ENCODE results near the gene AMZ2.
"Not testable (repeated sequence)": the region's sequence is repeated elsewhere in the genome, so short reads cannot be mapped to it uniquely, and the experiment has no call there.

The AMZ2 gene

GRCh38 chr17:68255151-68255550 is 7.3 kb downstream of the AMZ2 start:
- no peak for DNase-seq

DNA sequence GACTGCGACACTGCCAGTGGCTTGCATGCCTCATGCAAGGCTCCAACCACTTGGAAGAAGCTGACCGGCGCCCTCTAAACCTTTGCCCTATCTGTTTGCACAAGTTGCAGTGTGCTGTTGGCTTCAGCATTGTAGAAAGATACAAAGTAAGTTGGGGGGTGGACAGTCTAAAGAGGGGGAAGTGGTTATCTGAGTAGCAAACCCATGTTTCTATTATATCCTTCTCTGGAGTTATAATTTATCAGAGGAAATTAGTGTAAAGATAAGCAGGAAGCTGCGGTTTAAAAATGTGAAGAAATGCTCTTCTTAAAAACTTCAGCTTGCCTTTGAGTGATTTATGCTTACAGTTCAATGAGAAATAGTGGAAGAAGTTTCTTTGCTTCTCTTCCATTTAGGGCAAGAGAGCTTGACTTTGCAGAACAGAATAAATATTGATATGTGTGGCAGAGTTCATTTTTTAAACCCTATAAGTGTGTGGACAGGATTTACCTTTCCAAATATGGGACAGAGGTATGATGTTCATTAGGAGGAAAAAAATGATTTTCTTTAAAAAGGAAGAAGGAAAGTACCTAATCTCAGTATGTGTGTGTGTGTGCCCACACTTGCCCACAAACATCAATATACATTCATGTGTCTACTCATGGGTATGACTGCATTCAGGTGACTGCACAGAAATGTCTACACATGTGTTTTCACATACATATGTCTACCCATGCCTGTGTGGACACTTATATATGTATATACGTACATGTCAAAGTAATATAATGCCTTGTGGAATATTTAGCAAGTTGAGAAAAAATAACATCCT is 8.1 kb downstream of the AMZ2 start:
- DNase-seq = no peak

GRCh38 chr17:68256701-68257100 is 8.9 kb downstream of the AMZ2 start:
- not testable (repeated sequence) for DNase-seq

GRCh38 chr17:68257934-68258333 is 10.1 kb downstream of the AMZ2 start:
- DNase-seq = no peak

DNA sequence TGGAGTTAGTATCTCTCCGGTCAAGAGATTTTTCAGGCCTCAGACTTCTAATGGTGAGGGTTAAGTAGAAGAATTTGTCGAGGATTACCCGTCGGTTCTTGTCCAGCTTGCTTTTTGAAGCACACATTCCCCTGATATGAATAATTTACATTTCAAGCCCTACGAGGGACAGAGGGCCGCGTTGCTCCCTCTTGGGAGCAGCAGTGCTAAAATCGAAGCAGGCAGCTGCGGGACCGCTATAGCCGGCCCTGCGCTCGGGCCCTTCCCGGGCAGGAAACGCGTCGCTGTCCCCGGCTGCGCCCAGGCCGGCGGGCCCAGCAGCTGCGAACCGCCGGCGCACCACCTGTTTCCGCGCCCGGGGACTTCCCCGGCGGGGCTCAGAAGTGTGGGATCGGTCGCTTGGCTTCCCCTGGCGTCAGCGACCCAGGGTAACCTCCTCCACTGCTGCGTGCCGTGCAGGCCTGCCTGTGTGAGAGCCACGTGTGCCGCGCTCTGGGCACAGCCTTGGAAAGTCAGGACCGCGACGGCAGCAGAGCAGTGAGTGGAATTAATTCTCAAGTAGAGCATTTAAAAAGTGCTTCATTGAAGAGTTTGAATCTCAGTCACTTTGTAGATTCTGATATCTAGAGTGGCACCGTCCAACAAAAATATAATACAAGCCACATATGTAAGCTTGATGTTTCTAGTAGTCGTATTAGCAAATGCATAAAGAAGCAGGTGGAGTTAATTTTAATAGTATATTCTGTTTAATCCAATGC is 11.2 kb downstream of the AMZ2 start:
- peak; percentile 83 for DNase-seq

GRCh38 chr17:68259648-68259951 is 11.8 kb downstream of the AMZ2 start:
- not testable (repeated sequence) for DNase-seq

DNA sequence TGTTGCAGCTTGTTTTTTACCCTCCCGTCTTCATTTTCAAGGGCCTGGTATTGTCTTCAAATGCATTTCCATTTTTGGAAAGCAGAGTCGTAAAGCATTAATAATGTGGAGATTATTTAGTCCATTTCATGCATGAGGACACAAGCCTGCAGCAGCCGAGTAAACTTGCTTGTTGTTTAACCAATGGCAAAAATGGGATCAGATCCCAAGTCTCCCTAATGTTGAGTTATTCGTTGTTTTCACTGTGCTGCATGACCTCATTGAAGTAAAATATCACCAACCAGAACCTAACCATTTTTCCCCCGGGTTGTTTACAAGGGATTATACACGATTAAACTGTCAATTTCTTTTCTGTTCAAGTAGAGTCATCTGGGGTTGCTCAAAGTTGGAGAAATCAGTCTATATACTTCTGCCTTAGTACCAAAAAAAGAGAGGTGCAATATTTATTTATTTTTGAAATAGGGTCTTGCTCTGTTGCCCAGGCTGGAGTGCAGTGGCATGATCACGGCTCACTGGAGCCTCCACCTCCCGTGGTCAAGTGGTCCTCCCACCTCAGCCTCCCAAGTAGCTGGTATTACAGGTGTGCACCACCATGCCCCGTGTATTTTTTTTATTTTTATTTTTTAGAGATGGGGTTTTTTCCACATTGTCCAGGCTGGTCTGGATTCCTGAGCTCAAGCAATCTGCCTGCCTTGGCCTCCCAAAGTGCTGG is 12.4 kb downstream of the AMZ2 start:
- DNase-seq = no peak

GRCh38 chr17:68262467-68262866 is 14.6 kb downstream of the AMZ2 start:
- DNase-seq = not testable (repeated sequence)

GRCh38 chr17:68263101-68263681 is 15.3 kb downstream of the AMZ2 start:
- not testable (repeated sequence) for DNase-seq

DNA sequence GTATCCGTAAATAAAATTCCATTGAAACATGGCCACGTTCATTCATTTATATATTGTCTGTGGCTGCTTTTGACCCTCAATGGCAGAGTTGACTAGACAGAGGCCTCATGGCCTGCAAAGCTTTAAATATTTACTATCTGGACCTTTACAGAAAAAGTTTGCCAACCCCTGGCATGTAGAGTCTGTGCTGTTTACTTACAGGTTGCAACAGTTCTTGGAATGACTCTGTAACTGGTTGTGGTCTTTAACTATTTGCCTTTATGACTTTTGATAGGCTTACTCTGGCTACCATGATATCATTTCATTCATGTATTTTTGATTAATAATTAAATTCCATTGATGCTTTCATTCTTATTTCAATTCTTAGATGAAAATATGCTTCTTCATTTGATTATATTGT is 18.0 kb downstream of the AMZ2 start:
- DNase-seq = not testable (repeated sequence)

GRCh38 chr17:68273722-68274121 is 25.9 kb downstream of the AMZ2 start:
- no peak for DNase-seq

DNA sequence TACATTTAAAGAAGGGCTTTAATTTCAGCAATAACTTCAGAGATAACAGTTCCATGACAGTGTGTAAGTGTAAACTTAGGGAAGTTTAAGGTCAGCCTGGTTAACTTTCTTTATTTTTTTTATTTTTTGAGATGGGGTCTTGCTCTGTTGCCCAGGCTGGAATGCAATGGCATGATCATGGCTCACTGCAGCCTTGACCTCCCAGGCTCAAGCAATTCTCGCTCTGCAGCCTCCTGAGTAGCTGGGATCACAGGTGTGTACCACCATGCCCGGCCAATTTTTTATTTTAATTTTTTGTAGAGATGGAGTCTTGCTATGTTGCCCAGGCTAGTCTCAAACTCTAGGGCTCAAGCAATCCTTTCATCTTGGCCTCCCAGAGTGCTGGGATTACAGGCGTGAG is 28.5 kb downstream of the AMZ2 start:
- not testable (repeated sequence) for DNase-seq

- DNase-seq = no peak
Observed at GRCh38 chr17:68277807-68278206, 30.0 kb downstream of the AMZ2 start.

DNA sequence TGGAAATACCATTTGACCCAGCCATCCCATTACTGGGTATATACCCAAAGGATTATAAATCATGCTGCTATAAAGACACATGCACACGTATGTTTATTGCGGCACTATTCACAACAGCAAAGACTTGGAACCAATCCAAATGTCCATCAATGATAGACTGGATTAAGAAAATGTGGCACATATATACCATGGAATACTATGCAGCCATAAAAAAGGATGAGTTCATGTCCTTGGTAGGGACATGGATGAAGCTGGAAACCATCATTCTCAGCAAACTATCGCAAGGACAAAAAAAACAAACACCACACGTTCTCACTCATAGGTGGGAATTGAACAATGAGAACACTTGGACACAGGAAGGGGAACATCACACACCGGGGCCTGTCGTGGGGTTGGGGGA is 34.1 kb downstream of the AMZ2 start:
- not testable (repeated sequence) for DNase-seq

DNA sequence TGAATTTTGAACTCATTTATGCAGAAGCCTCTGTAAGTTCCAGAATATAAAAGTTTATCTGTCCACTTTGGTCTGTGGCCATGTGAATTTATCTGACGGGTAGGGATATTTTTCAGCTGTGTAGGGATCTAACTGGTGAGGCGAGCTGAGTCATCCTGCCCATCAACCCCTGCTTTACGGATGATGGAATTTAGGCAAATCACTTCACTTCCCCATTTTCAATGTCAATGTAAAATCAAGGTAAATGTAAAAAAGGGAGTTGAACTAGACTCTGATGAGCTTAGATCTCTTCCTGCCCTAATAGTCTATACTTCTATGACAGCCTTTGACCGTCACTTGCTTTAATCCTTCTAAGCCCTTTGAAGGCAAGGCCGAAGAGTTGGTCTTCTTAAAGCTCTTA is 40.5 kb downstream of the AMZ2 start:
- DNase-seq = no peak

DNA sequence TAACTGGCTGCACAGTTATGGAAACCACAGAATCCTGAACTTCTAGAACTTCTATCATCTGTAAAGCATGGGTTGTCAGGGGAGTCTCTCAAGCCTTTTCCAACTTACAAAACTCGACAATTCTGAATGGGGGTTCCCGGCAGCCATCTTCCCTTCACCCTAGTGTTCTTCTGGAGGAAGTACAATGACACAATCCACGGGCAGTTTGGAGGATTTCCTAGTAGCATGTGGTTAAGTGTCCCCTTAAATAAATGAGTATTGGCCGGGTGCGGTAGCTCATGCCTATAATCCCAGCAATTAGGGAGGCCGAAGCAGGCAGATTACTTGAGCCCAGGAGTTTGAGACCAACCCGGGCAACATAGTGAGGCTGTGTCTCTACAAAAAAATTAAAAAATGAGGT is 41.0 kb downstream of the AMZ2 start:
- no peak for DNase-seq

- no peak for DNase-seq
Observed at GRCh38 chr17:68289473-68289872, 41.6 kb downstream of the AMZ2 start.

- DNase-seq = no peak
Observed at GRCh38 chr17:68289936-68290267, 42.1 kb downstream of the AMZ2 start.

- peak; percentile 37 for DNase-seq
Observed at GRCh38 chr17:68290268-68290954, 42.6 kb downstream of the AMZ2 start.

DNA sequence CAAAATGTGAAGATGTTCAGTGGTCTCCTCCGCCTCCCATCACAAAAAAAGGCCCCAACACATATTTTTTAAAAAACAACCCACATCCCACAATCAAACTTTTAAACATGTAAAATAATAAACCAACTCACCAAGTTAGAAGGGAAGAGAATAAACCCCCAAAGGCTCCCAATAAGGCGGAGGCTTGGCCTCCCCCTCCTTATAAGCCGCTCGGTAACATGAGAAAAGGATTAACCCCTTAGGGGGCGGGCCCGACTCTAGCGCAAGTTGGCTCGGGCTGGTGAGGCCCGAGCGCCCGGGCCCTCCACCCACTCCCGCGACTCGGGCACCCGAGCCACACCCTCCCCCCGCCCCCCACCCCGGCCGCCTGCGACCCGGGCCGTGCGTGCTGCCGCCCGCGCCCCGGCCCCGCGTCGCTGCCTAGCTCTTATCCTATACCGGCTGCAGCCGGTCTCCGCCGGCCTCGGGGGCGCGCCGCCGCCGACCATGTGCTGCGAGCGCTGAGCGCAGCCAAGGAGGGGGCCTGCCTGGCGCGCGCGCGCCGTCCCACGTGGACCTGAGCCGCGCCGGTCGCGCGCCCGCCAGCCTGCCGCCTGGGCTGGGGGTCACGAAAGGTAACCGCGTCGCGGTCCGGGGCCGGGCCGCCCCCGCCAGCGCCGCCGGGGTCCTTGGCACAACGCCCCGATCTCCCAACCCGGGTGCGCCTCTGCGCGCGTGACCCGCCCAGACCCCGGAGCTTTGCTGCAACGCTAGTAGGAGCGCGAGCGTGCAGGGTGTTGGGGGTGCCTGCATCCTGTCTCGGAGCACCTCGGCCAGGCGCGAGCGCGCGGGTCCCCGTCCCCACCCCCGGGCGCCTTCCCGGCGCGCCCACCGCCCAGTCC is 43.4 kb downstream of the AMZ2 start, which contains the start of the genes ARSG and SLC16A6:
ARSG (plus strand) TSS at position 541 of the 881 bp plus-strand sequence. CDS start 15,999 bp downstream, outside the sequence.
SLC16A6 (minus strand) TSS at position 173 of the 881 bp plus-strand sequence. CDS start 12,807 bp downstream, outside the sequence.
- DNase-seq = peak; percentile 83
